GM21515 (cell line): ENCODE results near the gene EFCAB14.
"Not testable (repeated sequence)": the region's sequence is repeated elsewhere in the genome, so short reads cannot be mapped to it uniquely, and the experiment has no call there.

Source experiments
- ATAC-seq: cut with Tn5 transposase; IDR thresholded peaks from one replicate; pipeline ENCODE4 v1.9.1; 2021; ENCODE audit not compliant: unreplicated experiment

Gene EFCAB14

DNA sequence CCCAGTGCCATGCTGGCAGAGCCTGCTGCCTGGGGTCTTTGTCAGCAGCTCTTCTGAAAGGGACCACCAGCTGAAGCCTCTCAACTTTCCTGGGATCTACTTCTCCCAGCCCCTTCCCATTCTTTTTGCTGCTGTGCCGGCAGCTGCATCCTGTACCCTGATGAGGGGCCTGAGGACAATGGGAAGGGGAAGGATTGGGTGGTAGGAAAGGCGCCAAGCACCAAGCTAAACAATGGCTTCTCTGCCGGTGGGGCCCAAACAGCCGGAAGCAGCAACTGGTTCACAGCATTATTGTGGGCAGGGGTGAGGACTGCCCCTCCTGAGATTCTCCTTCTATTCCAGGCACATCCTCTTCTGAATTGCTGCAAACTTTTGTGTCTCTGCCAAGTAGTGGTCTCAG, 5.0 kb upstream of the EFCAB14 start:
- ATAC-seq, result no peak

DNA sequence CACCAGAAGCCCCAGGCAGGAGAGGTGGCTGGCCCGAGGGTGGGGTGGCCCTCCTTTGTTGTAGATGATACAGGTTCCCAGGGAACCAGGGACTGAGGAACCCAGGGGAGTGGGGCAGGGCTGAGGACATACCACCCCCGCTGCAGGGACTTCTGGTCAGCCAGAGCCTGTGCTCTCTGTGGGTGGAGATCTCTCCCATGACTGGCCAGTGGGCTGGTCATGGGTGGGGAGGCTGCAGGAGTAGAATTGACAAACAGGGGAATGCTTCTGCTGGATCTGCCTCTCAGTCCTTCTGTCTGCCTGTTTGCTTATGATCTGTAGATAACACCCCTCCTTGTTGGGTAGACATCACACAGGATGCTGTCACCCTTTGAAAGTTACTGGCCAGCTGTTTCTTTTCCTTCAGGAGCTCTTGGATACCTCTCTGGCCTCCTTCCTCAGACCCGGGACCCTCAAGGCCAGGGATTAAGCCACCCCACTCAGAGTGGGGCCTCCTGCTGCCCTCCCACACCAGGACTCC, 2.8 kb upstream of the EFCAB14 start:
- no peak for ATAC-seq

DNA sequence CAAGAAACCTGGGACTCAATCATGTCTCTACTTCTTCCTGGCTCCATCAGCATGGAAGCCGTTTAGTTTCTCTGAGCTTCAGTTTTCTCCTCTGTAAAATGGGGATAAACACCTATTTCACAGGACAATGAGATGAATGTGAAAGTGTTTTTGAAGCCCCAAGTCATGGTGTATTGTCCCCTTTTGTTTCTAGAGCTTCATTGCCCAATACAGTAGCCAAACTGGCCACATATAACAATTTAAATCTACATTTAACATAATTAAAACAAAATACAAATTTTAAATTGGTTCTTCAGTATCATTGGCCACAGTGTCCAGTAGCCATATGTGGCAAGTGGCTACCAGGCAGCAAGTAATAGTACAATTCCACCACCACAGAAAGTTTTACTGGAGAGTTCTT, 2.3 kb upstream of the EFCAB14 start:
- ATAC-seq, result no peak

DNA sequence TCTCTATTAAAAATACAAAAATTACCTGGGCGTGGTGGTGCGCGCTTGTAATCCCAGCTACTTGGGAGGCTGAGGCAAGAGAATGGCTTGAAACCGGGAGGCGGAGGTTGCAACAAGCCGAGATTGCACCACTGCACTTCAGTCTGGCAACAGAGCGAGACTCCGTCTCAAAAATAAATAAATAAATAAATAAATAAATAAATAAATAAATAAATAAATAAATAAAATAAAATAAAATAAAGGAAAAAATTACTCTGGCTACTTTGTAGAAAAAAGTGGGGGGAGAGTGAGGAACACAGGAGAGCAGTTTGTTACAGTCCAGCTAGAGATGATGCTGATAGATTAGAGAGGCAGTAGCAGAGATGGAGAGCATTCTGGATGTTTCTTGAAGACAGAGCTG, 1.4 kb upstream of the EFCAB14 start:
- not testable (repeated sequence) for ATAC-seq

DNA sequence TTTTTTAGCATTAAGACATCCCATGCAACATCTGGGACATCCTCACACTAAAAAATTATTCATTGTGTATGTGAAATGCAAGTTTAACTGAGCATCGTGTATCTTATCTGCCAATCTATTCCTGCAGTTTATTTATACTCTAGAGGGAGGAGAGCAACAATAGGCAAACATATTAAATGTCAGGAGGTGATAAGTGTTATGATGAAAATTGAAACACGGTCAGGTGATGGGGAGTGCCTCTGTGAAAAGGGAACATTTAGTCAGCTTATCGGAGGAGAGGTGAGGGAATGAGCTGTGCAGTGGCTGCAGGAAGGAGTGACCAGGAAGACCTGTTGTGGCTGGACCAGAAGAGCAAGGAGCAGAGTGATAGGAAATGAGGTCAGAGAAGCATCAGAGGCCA, 775 bp upstream of the EFCAB14 start:
- ATAC-seq, result no peak

DNA sequence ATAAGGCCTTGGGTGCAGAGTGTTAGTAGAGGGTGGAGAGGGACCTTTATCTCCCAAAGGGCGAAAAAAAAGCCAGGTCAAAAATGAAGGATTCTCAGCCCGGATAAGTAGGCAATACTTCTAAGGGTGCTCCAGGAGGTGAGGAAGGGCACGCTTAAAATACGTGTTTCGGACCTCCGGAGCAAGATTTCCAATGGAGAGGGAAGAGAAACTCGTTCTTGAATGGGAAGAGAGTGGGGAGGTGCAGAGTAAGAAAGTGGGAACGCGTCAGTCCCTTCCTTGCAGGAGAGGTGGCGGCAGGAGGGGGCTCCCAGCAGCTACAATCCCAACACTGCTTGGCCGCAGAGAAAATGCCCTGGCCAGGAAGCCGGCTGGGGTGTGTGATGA, 581 bp downstream of the EFCAB14 start:
- ATAC-seq, result peak; percentile 11

DNA sequence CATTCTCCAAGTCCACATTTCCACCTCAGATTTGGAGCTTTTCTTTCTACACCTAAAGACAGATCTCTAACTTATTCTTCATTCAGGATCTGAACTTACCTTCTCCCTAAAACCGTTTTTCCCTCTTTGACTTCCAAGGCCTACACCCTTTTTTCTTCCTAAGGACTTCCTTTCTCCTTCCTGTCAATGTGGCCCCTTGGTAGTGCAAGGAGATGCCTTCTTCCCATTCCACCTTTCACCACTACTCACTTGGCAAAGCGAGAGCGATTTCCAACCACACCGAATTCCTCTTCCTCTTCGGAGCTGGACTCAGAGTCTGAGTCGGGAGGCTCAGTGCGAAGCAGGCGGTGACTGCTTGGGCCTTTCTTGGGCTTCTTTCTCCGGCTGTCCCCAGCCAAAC, 1.3 kb downstream of the EFCAB14 start:
- ATAC-seq, result no peak

DNA sequence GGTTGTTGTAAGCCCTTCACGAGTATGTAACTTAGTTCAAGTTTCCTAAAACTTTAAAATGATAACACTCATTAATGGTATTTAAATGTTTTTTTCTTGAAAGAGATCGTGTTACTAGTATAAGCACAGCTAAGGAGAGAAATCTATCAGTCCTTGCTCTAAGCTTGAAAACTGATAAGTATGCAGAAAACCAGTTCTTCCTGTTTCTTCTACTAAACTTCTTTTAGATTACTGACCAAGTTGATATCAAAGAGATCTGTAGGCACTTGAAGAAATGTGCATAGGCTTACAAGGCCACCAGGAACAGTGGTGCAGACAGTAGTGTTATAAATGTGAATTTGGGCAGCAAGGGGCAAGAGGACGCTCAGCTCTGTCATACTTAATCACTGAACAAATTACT, 3.9 kb downstream of the EFCAB14 start:
- ATAC-seq, result no peak

DNA sequence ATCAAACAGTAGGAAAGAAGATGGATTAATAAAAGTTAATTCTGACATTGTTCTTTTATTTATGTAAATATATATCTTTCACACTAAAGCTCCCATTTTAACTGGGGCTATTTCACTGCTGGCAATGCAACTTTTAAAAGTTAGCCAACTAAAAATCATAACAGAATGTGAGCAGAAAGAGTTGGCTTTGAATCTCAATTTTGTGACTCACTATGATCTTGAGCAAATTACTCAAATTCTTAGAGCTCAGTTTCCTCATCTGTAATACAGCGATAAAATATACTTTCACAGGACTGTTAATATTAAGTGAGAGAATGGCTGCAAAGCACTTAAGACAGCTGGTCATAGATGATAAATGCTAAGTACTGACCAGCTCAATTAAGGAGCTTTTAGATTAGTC, 10.8 kb downstream of the EFCAB14 start:
- ATAC-seq, result no peak

DNA sequence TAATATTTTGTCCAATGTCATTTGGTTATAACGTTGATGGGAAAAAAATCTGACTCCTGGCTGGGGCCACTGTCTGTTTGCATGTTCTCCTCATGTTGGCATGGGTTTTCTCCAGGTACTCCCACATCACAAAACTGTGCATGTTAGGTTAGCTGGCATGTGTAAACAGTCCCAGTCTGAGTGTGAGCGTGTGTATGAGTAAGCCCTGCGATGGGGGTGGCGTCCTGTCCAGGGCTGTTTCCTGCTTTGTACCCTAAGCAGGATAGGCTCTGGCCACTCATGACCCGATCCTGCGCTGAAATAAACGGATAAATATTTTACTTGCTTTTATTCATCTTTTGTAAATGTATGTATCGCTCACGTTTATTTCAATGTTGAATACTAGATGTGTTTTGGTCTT, 13.5 kb downstream of the EFCAB14 start:
- ATAC-seq, result no peak

DNA sequence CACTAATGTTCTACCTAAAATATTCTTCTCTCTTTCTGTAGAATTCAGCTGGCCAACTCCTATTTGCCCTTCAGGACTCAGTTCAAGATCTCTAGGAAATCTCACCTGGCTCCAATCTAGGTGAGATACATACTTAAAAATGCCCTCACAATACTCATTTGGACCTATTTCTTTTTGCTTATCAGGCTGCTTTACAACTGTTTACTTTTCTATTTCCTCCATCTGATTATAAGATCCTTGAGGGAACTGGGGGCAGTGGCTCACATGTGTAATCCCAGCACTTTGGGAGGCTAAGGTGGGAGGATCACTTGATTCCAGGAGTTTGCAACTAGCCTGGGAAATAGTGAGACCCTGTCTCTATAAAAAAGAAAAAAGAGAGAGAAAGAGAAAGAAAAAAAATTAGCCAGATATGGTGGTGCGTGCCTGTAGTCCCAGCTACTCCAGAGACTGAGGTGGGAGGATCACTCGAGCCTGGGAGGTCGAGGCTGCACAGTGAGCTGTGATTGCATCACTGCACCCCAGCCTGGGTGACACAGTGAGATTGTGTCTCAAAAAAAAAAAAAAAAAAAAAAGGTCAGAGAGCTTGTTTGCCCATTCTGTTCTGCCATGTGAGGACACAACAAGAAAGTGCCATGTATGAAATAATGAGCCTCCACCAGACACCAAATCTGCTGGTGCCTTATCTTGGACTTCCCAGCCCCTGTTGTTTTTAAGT, 14.8 kb downstream of the EFCAB14 start:
- no peak for ATAC-seq

DNA sequence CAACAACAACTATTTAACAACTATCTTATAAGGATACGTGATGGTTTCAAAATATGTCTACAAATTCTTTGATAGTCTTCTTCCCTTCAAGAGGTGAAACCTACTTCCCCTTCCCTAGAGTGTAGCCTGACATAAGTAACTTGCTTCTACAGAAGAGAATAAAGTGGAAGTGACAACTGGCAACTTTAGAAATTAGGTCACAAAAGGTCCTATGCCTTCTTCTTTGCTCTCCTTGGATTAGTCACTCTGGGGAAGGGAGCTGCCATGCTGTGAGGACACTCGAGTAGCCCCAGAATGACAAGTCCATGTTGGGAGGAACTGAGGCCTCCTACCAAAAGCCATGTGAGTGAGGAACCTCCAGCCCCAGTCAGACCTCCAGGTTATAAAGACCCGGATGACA, 19.2 kb downstream of the EFCAB14 start:
- no peak for ATAC-seq

DNA sequence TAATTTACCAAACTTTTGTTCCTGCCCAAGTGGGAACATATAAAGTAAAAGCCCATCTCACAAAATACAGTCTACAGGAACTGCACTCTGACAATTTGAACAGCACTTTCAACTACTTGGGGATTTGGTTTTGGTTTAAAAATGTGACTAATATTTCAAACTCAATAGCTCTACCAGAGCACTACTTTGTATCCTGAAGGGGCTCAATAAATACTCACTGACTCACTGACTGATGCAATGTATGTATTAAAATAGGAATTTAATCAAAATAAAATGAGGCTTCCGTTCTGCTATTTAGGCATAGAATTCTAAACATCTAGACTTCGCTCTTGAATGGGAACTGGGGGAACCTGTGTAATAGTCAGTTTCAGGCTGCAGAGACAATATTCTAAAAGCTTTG, 21.9 kb downstream of the EFCAB14 start:
- ATAC-seq, result no peak

DNA sequence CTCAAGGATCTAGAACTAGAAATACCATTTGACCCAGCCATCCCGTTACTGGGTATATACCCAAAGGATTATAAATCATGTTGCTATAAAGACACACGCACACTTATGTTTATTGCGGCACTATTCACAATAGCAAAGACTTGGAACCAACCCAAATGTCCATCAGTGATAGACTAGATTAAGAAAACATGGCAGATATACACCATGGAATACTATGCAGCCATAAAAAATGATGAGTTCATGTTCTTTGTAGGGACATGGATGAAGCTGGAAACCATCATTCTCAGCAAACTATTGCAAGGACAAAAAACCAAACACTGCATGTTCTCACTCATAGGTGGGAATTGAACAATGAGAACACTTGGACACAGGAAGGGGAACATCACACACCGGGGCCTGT, 24.2 kb downstream of the EFCAB14 start:
- not testable (repeated sequence) for ATAC-seq

DNA sequence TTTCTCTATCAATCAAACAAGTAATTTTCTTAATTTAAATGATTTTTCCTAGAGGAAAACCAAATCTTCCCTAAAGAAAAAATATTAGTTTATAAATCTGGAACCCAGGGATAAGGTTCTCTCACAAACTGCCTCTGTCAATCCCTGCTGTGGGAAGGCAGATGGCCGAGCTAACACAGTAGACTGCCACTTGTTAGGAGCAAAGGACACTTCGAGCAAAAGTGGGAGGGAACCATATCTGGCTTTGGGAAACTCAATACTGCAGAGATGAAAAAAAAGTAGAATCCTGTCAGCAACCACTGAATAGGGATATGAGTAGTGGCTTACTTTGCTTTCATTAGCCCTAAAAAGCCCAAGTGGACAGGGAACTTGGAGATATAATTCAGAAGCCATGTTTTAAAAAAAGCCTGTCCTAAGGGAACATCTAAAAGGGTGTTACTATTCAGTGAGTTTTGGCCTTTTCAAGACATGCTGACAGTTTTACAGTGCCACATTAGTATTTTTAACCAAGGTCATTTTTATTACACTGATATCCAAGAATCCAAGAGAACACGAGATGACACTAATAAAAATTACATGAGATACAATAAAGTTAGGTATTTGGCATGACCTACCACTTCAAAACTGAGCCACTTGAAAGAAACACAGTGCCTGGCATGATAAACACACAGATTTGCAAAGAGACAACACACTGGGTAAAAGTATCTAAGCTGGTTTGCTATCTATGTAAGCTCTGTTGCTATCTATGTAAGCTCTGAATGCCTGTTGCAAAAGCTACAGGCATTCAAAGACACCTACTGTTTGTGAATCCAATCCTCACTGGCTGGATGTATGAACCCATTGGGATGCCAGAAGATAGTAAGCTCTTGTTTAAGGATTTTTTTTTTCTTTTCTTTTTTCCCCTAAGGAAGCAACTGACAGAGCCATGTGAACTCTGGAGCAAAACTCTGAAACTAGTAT, 25.8 kb downstream of the EFCAB14 start:
- no peak for ATAC-seq

DNA sequence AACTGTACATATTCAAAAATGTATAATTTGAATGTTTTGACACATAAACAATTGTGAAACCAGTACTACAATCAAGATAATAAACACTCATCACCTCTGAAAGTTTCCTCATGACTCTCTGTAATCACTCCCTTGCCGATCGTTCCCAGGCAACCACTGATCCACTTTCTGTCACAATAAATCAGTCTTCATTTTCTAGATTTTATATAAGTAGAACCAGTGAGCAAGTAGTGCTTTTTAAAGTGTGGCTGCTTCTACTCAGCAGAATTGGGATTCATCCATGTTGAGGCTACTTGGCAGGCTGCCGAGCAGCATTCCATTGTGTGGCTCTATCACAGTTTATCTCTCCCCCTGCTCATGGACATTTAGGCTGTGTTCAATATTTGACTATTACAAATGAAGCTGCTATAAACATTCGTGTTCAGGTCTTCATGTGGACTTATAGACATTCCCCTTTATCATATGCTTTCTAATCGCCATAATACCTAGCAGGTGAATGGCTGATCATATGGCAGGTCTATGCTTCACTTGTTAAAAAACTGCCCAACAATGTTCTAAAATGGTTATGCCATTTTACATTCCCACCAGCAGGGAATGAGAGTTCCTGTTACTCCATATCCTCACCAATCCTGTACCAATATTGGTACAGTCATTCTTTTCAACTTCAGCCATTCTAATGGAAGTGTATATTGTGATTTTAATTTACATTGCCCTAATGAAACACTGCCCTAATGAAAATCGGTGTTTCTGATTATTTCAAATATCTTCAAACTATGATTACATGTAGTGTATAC, 26.7 kb downstream of the EFCAB14 start:
- no peak for ATAC-seq

DNA sequence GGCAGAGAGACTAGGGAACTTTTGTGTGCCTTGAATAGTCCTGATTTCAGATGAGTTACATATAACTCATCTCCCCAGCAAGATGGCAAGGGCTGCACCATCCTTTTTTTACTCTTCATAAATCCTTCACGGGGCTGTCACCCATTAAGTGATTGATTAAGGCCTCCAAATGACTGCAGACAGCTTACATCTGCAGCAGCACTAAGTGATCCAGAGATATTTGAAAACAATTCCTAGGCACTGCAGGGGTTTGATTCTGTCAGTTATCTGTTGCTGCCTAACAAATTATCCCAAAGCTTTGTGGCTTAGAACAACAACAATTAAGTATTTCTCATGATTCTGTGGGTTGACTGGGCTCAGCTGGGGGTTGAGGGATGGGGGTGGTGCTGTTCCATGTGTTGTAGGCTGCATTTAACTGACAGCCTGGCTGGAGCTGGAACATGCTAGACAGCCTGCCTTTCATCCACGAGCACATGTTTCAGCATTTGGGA, 27.9 kb downstream of the EFCAB14 start:
- no peak for ATAC-seq

DNA sequence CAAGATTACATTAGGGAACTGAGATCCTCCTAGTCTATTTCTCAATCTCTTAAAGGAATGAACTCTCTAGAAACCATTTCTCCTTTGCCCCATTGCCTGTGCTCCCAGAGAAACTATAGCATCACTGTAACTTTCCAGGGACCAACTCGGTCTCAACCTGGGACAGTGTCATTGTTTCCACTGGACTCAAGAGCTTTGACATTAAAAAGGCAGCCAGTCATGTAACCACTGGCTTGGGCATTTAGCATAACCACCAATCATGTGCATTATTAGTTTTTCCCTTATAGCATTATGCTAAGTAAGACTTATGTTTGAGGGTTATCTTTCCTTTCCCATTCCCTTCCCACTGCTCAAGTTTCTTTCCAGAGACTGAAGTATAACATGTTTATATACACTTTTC, 29.0 kb downstream of the EFCAB14 start:
- no peak for ATAC-seq

DNA sequence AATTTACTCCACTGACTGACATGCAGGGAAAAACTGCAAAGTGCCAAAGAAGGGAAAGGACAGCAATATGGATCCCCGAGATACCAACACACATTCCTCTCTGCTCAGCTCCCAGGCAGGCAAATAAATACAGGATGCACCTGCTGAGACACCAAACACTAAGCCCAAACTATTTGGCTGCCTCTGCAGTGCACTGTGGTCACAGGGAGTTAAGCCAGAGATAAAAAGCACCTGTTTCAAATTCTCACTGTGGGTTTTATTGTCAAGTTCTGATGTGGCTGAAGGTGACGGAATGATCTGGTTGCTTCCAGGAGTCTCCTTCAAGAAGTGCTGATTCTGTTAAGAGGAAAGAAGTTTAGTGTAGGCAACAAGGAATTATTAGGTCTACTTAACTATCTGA, 29.6 kb downstream of the EFCAB14 start:
- ATAC-seq, result no peak

DNA sequence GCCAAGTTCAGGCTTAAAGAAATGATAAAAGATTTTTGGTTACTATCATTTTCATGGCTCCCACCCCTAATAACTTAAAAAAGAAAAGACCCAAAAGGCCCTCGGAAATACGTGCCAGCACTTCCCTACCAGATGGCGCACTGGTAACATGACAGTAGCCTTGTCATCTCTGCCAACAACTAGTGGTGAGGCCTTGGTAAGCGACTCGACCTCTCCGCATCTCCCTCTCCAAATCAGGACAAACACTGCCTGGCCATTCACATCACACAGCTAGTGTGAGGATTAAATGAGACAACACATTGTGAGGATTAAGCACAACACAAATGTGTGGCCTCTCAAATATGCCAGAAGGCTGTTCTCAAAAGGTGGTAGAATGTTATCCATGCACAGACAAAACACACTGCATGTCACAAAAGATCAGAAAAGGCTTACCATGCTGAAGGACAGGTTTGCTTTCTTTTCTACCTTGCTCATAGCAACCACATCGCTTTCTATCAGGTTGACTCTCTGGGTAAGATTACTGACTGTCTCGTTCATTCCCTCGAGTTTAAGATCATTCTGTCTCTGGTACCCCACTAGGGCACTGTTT, 30.9 kb downstream of the EFCAB14 start:
- ATAC-seq, result no peak
